Upper lobe of left lung (tissue), 4 donors: ENCODE results near the gene RASAL1.

ENCODE experiments used
- CTCF ChIP-seq, 6 experiments: fragments of 450-650 bp in 4 of 6; fragments of 200-600 bp in 2 of 6; sonication (generic) in 2 of 6; IDR thresholded peaks; one replicate each; pipeline ENCODE4 v1.5.1; 2016 to 2019; ENCODE audit warnings: antibody characterized with exemption in 6 of 6
- EP300 ChIP-seq, 4 donors: sonication (generic); formaldehyde crosslinking; IDR thresholded peaks; one replicate each; pipeline ENCODE4 v1.5.1; 2017; ENCODE audit warnings: antibody characterized with exemption in 4 of 4, control low read depth in 2 of 4
- POLR2A ChIP-seq, 4 donors: fragments of 450-650 bp; IDR thresholded peaks; one replicate each; pipeline ENCODE4 v1.5.1; 2016 to 2017; ENCODE audit warnings: antibody characterized with exemption in 4 of 4, mild to moderate bottlenecking in 2 of 4
- POLR2AphosphoS5 ChIP-seq, 2 donors: sonication (generic); formaldehyde crosslinking; IDR thresholded peaks; one replicate each; pipeline ENCODE4 v1.5.1; 2017; ENCODE audit warnings: antibody characterized with exemption in 2 of 2

- TF ChIP-seq CTCF (IDR thresholded peaks at IDR 0.05) (no peak), POLR2AphosphoS5 (IDR thresholded peaks at IDR 0.05) (no peak), POLR2A (IDR thresholded peaks at IDR 0.05) (no peak), EP300 (IDR thresholded peaks at IDR 0.05) (no peak)
These were observed 28.5 kb upstream of the RASAL1 start for GRCh38 chr12:113164014-113164413.
